Suprapubic skin (tissue), 4 donors: ENCODE results near the gene MREG.

ENCODE experiments used
- CTCF ChIP-seq, 2 donors: fragments of 200-600 bp in 1 of 2; fragments of 450-650 bp in 1 of 2; sonication (generic) in 1 of 2; IDR thresholded peaks; one replicate each; pipeline ENCODE4 v1.5.1; 2016 to 2019; ENCODE audit warnings: antibody characterized with exemption in 2 of 2, mild to moderate bottlenecking in 1 of 2, moderate library complexity in 1 of 2
- EP300 ChIP-seq: sonication (generic); formaldehyde crosslinking; IDR thresholded peaks from one replicate; pipeline ENCODE4 v1.6.1; 2017; ENCODE audit warnings: antibody characterized with exemption
- POLR2A ChIP-seq, 2 donors: fragments of 450-650 bp; IDR thresholded peaks; one replicate each; pipeline ENCODE4 v1.6.1; 2017; ENCODE audit warnings: antibody characterized with exemption in 2 of 2, mild to moderate bottlenecking in 2 of 2, moderate library complexity in 2 of 2
- POLR2AphosphoS5 ChIP-seq, 3 donors: sonication (generic); formaldehyde crosslinking; IDR thresholded peaks; one replicate each; pipeline ENCODE4 v1.6.1; 2017; ENCODE audit warnings: antibody characterized with exemption in 3 of 3

DNA sequence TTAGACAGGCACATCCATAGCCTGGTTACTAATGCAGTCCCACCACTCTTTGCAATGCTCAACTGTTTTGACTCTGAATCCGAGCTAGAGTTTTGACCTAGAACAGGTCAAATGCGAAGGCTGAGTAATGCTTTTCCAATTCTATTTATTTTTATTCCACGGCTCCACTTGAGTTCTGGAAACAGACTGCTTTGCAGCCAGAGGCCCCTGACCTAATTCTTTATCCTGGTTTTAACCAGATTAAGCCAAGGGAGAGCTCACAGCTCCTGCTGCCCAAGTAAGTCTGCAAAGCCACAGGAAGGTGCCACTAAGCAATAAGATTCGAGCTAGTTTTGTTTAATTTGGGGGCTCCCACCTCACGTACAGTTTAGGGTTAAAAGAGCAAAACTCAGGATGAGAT lies 51.4 kb downstream of the MREG start:
- TF ChIP-seq CTCF (IDR thresholded peaks at IDR 0.05) (no peak), POLR2A (IDR thresholded peaks at IDR 0.05) (no peak), POLR2AphosphoS5 (IDR thresholded peaks at IDR 0.05) (no peak), EP300 (no peak)
